SK-N-SH (cell line): ENCODE measurements around the gene ELMO1. TPM values are rescaled to one million over a fixed set of nuclear protein-coding genes. Genes with fewer than 3 reads are reported as not detected.

Experiments used
- CTCF ChIA-PET: fragments of 300-600, 350-600 bp; formaldehyde crosslinking; extraction: SDS; loops from one replicate; lab custom pipeline; 2021; lab: Yijun Ruan, JAX
- POLR2A ChIA-PET: fragments of 350-600 bp; sonication (Branson Sonifier 250); formaldehyde crosslinking; extraction: SDS; loops from one replicate; lab custom pipeline; 2020; ENCODE audit warnings: antibody characterized with exemption, inconsistent platforms; lab: Yijun Ruan, JAX
- DNase-seq: peaks from one replicate; pipeline ENCODE4 v3.0.0; 2012
- H2AFZ ChIP-seq: fragments of 200-600 bp; sonication (generic); 2 replicates; pipeline ENCODE4 v1.8.1; 2016; ENCODE audit warnings: antibody characterized with exemption, mild to moderate bottlenecking, low read depth
- H3F3A ChIP-seq: fragments of 200-600 bp; sonication (generic); replicated peaks from 2 replicates; pipeline ENCODE3; 2016; ENCODE audit warnings: antibody characterized with exemption, mild to moderate bottlenecking; ENCODE audit not compliant: insufficient read depth
- H3K27ac ChIP-seq, 2 experiments: fragments of 200-500 bp in 1 of 2; fragments of 200-600 bp in 1 of 2; sonication (Bioruptor generic) in 1 of 2; sonication (generic), shearing (Covaris generic) in 1 of 2; 2 replicates each; pipeline versions ENCODE4 v1.5.1 to v1.6.1; 2014 to 2016; ENCODE audit warnings: low read depth in 2 of 2, inconsistent platforms in 1 of 2, low read length in 1 of 2, mild to moderate bottlenecking in 1 of 2, mixed read lengths in 1 of 2
- H3K27me3 ChIP-seq: fragments of 200-600 bp; sonication (generic), shearing (Covaris generic); 2 replicates; pipeline ENCODE4 v1.6.1; 2016; ENCODE audit warnings: mixed run types; ENCODE audit not compliant: insufficient read depth
- H3K36me3 ChIP-seq, 2 experiments: fragments of 200-500 bp in 1 of 2; fragments of 200-600 bp in 1 of 2; sonication (Bioruptor generic) in 1 of 2; sonication (generic) in 1 of 2; replicated peaks in 1 of 2; 2 replicates each; pipeline versions ENCODE3 to v1.5.1; 2014 to 2016; ENCODE audit warnings: low read length in 1 of 2, mild to moderate bottlenecking in 1 of 2; ENCODE audit not compliant: insufficient read depth in 2 of 2, control insufficient read depth in 1 of 2
- H3K4me1 ChIP-seq, 2 experiments: fragments of 200-500 bp in 1 of 2; fragments of 200-600 bp in 1 of 2; sonication (Bioruptor generic) in 1 of 2; sonication (generic), shearing (Covaris generic) in 1 of 2; 2 replicates each; pipeline versions ENCODE4 v1.5.1 to v1.6.1; 2014 to 2016; ENCODE audit warnings: low read depth in 1 of 2, low read length in 1 of 2, mixed run types in 1 of 2; ENCODE audit not compliant: insufficient read depth in 2 of 2, control insufficient read depth in 1 of 2
- H3K4me2 ChIP-seq: fragments of 200-600 bp; sonication (generic), shearing (Covaris generic); 2 replicates; pipeline ENCODE4 v1.6.1; 2017; ENCODE audit warnings: mixed run types
- H3K4me3 ChIP-seq, 2 experiments: fragments of 200-500 bp in 1 of 2; fragments of 200-600 bp in 1 of 2; sonication (Bioruptor generic) in 1 of 2; sonication (generic), shearing (Covaris generic) in 1 of 2; 2 replicates each; pipeline versions ENCODE4 v1.5.1 to v1.8.1; 2014 to 2016; ENCODE audit warnings: low read depth in 2 of 2, inconsistent platforms in 1 of 2, low read length in 1 of 2, mild to moderate bottlenecking in 1 of 2, mixed read lengths in 1 of 2, moderate library complexity in 1 of 2
- H3K79me2 ChIP-seq: fragments of 200-600 bp; sonication (generic); 2 replicates; pipeline ENCODE4 v1.8.1; 2017; ENCODE audit warnings: mild to moderate bottlenecking; ENCODE audit not compliant: insufficient read depth
- H3K9ac ChIP-seq: fragments of 200-600 bp; sonication (generic); 2 replicates; pipeline ENCODE4 v1.6.1; 2017; ENCODE audit warnings: mixed run types
- H3K9me2 ChIP-seq: fragments of 200-600 bp; sonication (generic); 2 replicates; pipeline ENCODE4 v1.6.1; 2017; ENCODE audit warnings: mixed run types
- H3K9me3 ChIP-seq: fragments of 200-600 bp; sonication (generic); 2 replicates; pipeline ENCODE4 v1.6.1; 2017; ENCODE audit warnings: mixed run types, mild to moderate bottlenecking, moderate library complexity
- H4K20me1 ChIP-seq: fragments of 200-600 bp; sonication (generic); 2 replicates; pipeline ENCODE4 v1.6.1; 2017; ENCODE audit warnings: mild to moderate bottlenecking, mixed run types; ENCODE audit not compliant: insufficient read depth
- CHD2 ChIP-seq: fragments of 150-350 bp; IDR thresholded peaks from 2 replicates; pipeline ENCODE4 v1.6.1; 2018; ENCODE audit warnings: low read length; ENCODE audit not compliant: partially characterized antibody
- ELF1 ChIP-seq: IDR thresholded peaks from 2 replicates; pipeline ENCODE4 v1.4.0; 2012
- EZH2phosphoT487 ChIP-seq: fragments of 200-600 bp; sonication (generic); IDR thresholded peaks from 2 replicates; pipeline ENCODE4 v1.6.1; 2017; ENCODE audit warnings: low read depth, mixed run types, mild to moderate bottlenecking, antibody characterized with exemption, moderate library complexity, borderline replicate concordance
- FOSL2 ChIP-seq: IDR thresholded peaks from 2 replicates; pipeline ENCODE4 v1.4.0; 2012; ENCODE audit warnings: low read depth, mild to moderate bottlenecking, moderate library complexity, borderline replicate concordance
- FOXJ3 ChIP-seq: sonication (generic); formaldehyde crosslinking; IDR thresholded peaks from 2 replicates; pipeline ENCODE4 v1.5.1; 2020; ENCODE audit warnings: mild to moderate bottlenecking, missing genetic modification reagents
- FOXM1 ChIP-seq: IDR thresholded peaks from 2 replicates; pipeline ENCODE4 v1.4.0; 2012; ENCODE audit warnings: low read depth, mild to moderate bottlenecking
- GABPA ChIP-seq: IDR thresholded peaks from 2 replicates; pipeline ENCODE4 v1.4.0; 2012; ENCODE audit warnings: low read depth, mild to moderate bottlenecking
- GATA2 ChIP-seq: sonication (generic); formaldehyde crosslinking; IDR thresholded peaks from 2 replicates; pipeline ENCODE4 v1.5.0; 2020; ENCODE audit warnings: mild to moderate bottlenecking, missing genetic modification reagents
- MXI1 ChIP-seq: IDR thresholded peaks from 2 replicates; pipeline ENCODE4 v1.6.1; 2012; ENCODE audit warnings: mild to moderate bottlenecking, low read depth, low read length, improper control_type of control experiment
- NFIC ChIP-seq: IDR thresholded peaks from 2 replicates; pipeline ENCODE4 v1.4.0; 2012; ENCODE audit warnings: borderline replicate concordance
- NRF1 ChIP-seq: IDR thresholded peaks from 2 replicates; pipeline ENCODE4 v1.6.1; 2012; ENCODE audit warnings: low read depth, mild to moderate bottlenecking, low read length
- RAD21 ChIP-seq: IDR thresholded peaks from 2 replicates; pipeline ENCODE4 v1.6.1; 2012; ENCODE audit warnings: mild to moderate bottlenecking, low read length
- RCOR1 ChIP-seq: fragments of 150-350 bp; IDR thresholded peaks from 2 replicates; pipeline ENCODE4 v1.6.1; 2017; ENCODE audit warnings: antibody characterized with exemption, low read length
- REST ChIP-seq: IDR thresholded peaks from 2 replicates; pipeline ENCODE4 v1.6.1; 2012; ENCODE audit warnings: mild to moderate bottlenecking, low read depth, low read length, moderate library complexity
- RXRA ChIP-seq: IDR thresholded peaks from 2 replicates; pipeline ENCODE4 v1.4.0; 2012; ENCODE audit warnings: low read depth, mild to moderate bottlenecking, borderline replicate concordance
- SIN3A ChIP-seq: IDR thresholded peaks from 2 replicates; pipeline ENCODE4 v1.6.1; 2012; ENCODE audit warnings: low read depth, mild to moderate bottlenecking, low read length, moderate library complexity, borderline replicate concordance
- SMC3 ChIP-seq: IDR thresholded peaks from 2 replicates; pipeline ENCODE4 v1.6.1; 2012; ENCODE audit warnings: low read depth, low read length, improper control_type of control experiment
- TAF1 ChIP-seq: IDR thresholded peaks from 2 replicates; pipeline ENCODE4 v1.6.1; 2012; ENCODE audit warnings: low read depth, mild to moderate bottlenecking, low read length, moderate library complexity, borderline replicate concordance
- USF1 ChIP-seq: IDR thresholded peaks from 2 replicates; pipeline ENCODE4 v1.4.0; 2012; ENCODE audit warnings: low read depth, borderline replicate concordance
- YY1 ChIP-seq: IDR thresholded peaks from 2 replicates; pipeline ENCODE4 v1.4.0; 2012; ENCODE audit warnings: low read depth, mild to moderate bottlenecking
- WGBS: methylation state at CpG from one replicate; pipeline ENCODE4 v1.1.6; 2017; ENCODE audit warnings: low lambda C conversion rate; 5-methylcytosine and 5-hydroxymethylcytosine counted together
- polyA plus RNA-seq, 3 experiments: library from polyadenylated mRNA; depleted of rRNA; stranded (reverse); fragments of >200 nt; gene quantifications; 2 replicates each; pipeline ENCODE4 v1.2.3, GENCODE V29; 2012
- TF ChIP-seq, protein P1 (sequence below): IDR thresholded peaks from 2 replicates; pipeline ENCODE4 v1.4.0; 2012; ENCODE audit warnings: low read depth

ELMO1 gene
- polyA plus RNA-seq, 1 of the 3 experiments (the other 2 are of a cell fraction): 0.64 TPM

- 61% methylated on average over 4 of the region's 4 CpGs for WGBS
- CTCF ChIA-PET: interaction anchor here (1.6 to 2.0 kb wide), 2 partner anchors 50 to 184 kb away, joined by 3 to 6 read pairs; no protein-coding TSS in a partner anchor
- H3K9ac ChIP-seq: no peak overlapping the region
Observed at GRCh38 chr7:37150856-37151255, 297.8 kb downstream of the ELMO1 start.

DNA sequence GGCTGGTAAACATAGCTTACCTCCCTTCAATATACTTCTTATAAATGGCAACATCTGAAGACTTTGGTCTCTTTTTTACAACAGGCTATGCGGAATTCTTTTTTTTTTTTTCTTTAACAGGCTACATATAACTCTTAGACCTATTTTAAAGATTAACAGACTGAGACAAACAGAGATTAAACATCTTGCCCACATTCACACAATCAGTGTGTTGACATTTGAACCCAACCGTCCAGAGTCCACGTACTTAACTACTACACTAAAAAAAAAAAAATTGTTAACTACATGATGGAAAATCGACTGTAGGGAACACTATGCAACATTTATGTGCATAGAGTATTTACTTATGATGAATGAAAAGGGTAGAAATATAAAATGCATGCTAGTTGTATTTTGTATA lies 298.5 kb downstream of the ELMO1 start:
- 28% methylated on average over 4 of the region's 4 CpGs for WGBS
- Histone ChIP-seq H3K27me3 (no peaks in the 10 kb centered on the region), H4K20me1 (no peaks in the 10 kb centered on the region), H3K4me3 (no peak overlapping the region), H3K9ac (no peak overlapping the region), H3K27ac (no peak overlapping the region), H3K79me2 (no peaks in the 10 kb centered on the region), H3F3A (no peaks in the 10 kb centered on the region), H3K36me3 (no peaks in the 10 kb centered on the region), H3K9me3 (no peaks in the 10 kb centered on the region), H3K4me2 (no peak overlapping the region), H2AFZ (no peak overlapping the region), H3K4me1 (no peaks in the 10 kb centered on the region), H3K9me2 (no peaks in the 10 kb centered on the region)
- TF ChIP-seq RXRA (no peak), USF1 (no peak), MXI1 (no peak), YY1 (no peak), NFIC (no peak), SMC3 (no peak), FOSL2 (no peak), REST (no peak), ELF1 (no peak), CHD2 (no peak), TAF1 (no peak), EZH2phosphoT487 (no peak), GABPA (no peak), GATA2 (no peak), SIN3A (no peak), RAD21 (no peak)
- TF ChIP-seq, protein P1, sequence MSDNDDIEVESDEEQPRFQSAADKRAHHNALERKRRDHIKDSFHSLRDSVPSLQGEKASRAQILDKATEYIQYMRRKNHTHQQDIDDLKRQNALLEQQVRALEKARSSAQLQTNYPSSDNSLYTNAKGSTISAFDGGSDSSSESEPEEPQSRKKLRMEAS: no peak
- no peak for DNase-seq
- CTCF ChIA-PET: interaction anchor here (1.0 to 2.0 kb wide), 4 partner anchors 32 to 183 kb away, joined by 3 to 6 read pairs (median 5); no protein-coding TSS in a partner anchor
- POLR2A ChIA-PET: no interaction called here

More at GRCh38 chr7:37150856-37151255, 297.8 kb downstream of the ELMO1 start:
- DNase-seq: no peak
- Histone ChIP-seq H4K20me1 (no peaks in the 10 kb centered on the region), H3F3A (no peaks in the 10 kb centered on the region), H3K27ac (no peak overlapping the region), H3K4me2 (no peak overlapping the region), H3K4me1 (no peaks in the 10 kb centered on the region), H3K27me3 (no peaks in the 10 kb centered on the region), H3K4me3 (no peak overlapping the region), H3K36me3 (no peaks in the 10 kb centered on the region), H3K79me2 (no peaks in the 10 kb centered on the region), H3K9me2 (no peaks in the 10 kb centered on the region), H3K9me3 (no peaks in the 10 kb centered on the region), H2AFZ (no peak overlapping the region)
- TF ChIP-seq SIN3A (no peak), ELF1 (no peak), FOXJ3 (CRISPR knock-in tag) (no peak), NRF1 (no peak), FOXM1 (no peak), RCOR1 (no peak), EZH2phosphoT487 (no peak)
- POLR2A ChIA-PET: no interaction called here
